ENCODE results near the gene PAIP2.
"Not testable (repeated sequence)": the region's sequence is repeated elsewhere in the genome, so short reads cannot be mapped to it uniquely, and the experiment has no call there.

Gene PAIP2

GRCh38 chr5:139406963-139407362 is 65.3 kb downstream of the PAIP2 start:
- Histone ChIP-seq H3K27me3 (replicated peaks; ENCODE audit: control insufficient read depth, insufficient read depth, low read length) (no peaks in the 10 kb centered on the region), H3K36me3 (ENCODE audit: control insufficient read depth, insufficient read depth, low read length) (no peaks in the 10 kb centered on the region), H3K4me3 (replicated peaks; ENCODE audit: low read depth, low read length) (no peak overlapping the region)
- TF ChIP-seq CTCF (IDR thresholded peaks at IDR 0.05; ENCODE audit: insufficient read depth, low read length, poor library complexity, severe bottlenecking), result no peak
- DNase-seq (ENCODE audit: extremely low read depth, insufficient read length), result no peak

DNA sequence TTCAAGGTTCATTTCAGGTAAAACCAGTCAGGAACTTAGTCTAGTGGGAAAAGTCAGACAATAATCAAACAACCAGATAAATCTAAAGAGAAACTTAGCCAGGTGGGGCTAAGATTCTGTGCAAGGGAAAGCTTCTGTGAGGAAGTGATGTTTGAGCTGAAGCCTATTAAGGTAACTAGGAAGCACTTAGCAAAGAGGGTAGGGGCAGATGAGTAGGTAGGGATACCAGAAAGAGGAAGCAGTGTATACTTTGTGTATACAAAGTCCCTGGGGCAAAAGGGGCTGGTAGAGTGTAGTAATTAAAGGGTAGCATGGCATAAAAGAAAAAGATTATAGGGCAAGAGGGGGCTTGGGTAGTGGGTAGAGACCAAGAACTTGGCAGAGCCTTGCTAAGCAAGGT is 65.9 kb downstream of the PAIP2 start:
- no peaks in the 10 kb centered on the region for H3K27me3 ChIP-seq (replicated peaks; ENCODE audit: control insufficient read depth, insufficient read depth, low read length)
- no peak for TF ChIP-seq CTCF (IDR thresholded peaks at IDR 0.05; ENCODE audit: insufficient read depth, low read length, poor library complexity, severe bottlenecking)
- DNase-seq (ENCODE audit: extremely low read depth, insufficient read length), result no peak
- no peaks in the 10 kb centered on the region for H3K36me3 ChIP-seq (ENCODE audit: control insufficient read depth, insufficient read depth, low read length)
- H3K4me3 ChIP-seq (replicated peaks; ENCODE audit: low read depth, low read length), result no peak overlapping the region

GRCh38 chr5:139408191-139408590 is 66.5 kb downstream of the PAIP2 start:
- no peak overlapping the region for H3K4me3 ChIP-seq (replicated peaks; ENCODE audit: low read depth, low read length)
- H3K36me3 ChIP-seq (ENCODE audit: control insufficient read depth, insufficient read depth, low read length), result no peaks in the 10 kb centered on the region
- TF ChIP-seq CTCF (IDR thresholded peaks at IDR 0.05; ENCODE audit: insufficient read depth, low read length, poor library complexity, severe bottlenecking), result no peak
- no peak for DNase-seq (ENCODE audit: extremely low read depth, insufficient read length)
- no peaks in the 10 kb centered on the region for H3K27me3 ChIP-seq (replicated peaks; ENCODE audit: control insufficient read depth, insufficient read depth, low read length)

DNA sequence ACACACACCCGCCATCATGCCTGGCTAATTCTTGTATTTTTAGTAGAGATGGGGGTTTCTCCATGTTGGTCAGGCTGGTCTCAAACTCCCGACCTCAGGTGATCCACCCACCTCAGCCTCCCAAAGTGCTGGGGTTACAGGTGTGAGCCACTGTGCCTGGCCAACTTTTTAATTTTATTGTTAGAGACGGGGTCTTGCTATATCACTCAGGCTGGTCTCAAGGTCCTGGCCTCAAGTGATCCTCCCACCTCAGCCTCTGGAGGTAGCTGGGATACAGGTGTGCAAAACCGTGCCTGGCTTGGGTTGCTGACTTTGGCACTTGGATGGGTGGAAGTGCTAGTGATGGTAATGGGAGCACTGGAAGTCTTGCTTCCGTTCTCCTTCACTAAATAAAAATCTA is 67.5 kb downstream of the PAIP2 start:
- H3K27me3 ChIP-seq (replicated peaks; ENCODE audit: control insufficient read depth, insufficient read depth, low read length); H3K36me3 ChIP-seq (ENCODE audit: control insufficient read depth, insufficient read depth, low read length); H3K4me3 ChIP-seq (replicated peaks; ENCODE audit: low read depth, low read length); DNase-seq (ENCODE audit: extremely low read depth, insufficient read length): not testable (repeated sequence)

GRCh38 chr5:139410121-139410992 is 68.7 kb downstream of the PAIP2 start:
- H3K4me3 ChIP-seq (replicated peaks; ENCODE audit: low read depth, low read length), result no peak overlapping the region
- DNase-seq (ENCODE audit: extremely low read depth, insufficient read length), result no peak
- H3K27me3 ChIP-seq (replicated peaks; ENCODE audit: control insufficient read depth, insufficient read depth, low read length), result no peaks in the 10 kb centered on the region
- TF ChIP-seq CTCF (IDR thresholded peaks at IDR 0.05; ENCODE audit: insufficient read depth, low read length, poor library complexity, severe bottlenecking), result no peak
- no peaks in the 10 kb centered on the region for H3K36me3 ChIP-seq (ENCODE audit: control insufficient read depth, insufficient read depth, low read length)

DNA sequence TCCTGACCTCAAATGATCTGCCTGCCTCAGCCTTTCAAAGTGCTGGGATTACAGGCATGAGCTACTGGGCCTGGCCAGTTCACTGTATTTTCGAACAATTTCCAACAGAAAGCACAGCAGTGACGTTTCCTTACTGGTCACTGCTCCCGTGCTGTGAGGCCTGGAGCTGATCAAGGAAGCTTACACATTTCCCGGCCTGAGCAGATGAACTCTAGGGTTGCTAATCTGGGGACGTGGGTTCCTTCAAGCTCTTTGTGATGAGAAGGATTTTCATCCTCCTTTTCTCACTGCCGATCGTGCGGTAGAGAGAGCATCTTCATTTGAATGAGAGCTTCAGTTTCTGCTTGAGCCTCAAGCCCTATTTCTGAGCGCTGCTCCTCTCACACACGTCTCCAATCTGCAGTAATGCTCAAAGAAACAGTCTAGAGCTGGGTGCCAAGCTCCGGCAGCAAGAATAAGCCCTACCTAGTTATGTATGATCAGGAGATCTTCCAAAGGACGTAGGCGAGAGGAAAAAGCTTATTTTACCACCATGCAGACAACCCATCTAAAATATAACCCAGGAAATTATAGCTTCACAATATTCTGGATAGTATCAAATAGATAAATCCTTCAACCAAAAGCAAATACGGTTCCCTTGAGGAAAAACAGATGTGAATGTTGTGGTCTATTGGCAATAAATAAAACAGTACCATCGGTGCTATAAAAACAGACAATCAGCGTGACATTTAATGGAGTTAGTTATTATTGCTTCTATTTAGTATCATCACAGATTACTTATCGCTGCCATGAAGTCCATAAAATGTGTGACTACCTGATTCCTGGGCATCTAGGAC is 69.6 kb downstream of the PAIP2 start:
- no peak for TF ChIP-seq CTCF (IDR thresholded peaks at IDR 0.05; ENCODE audit: insufficient read depth, low read length, poor library complexity, severe bottlenecking)
- DNase-seq (ENCODE audit: extremely low read depth, insufficient read length), result no peak
- no peaks in the 10 kb centered on the region for H3K36me3 ChIP-seq (ENCODE audit: control insufficient read depth, insufficient read depth, low read length)
- H3K27me3 ChIP-seq (replicated peaks; ENCODE audit: control insufficient read depth, insufficient read depth, low read length), result no peaks in the 10 kb centered on the region
- H3K4me3 ChIP-seq (replicated peaks; ENCODE audit: low read depth, low read length), result no peak overlapping the region
